Endothelial cell of umbilical vein (primary cell): ENCODE measurements around the gene RNF222.

Source experiments
- CTCF ChIP-seq, 2 donors: IDR thresholded peaks; 1 replicate in 1 of 2; 2 replicates in 1 of 2; pipeline ENCODE4 v1.5.1; 2011; ENCODE audit warnings: low read length in 2 of 2, mild to moderate bottlenecking in 2 of 2, moderate library complexity in 2 of 2, control low read depth in 1 of 2, inconsistent platforms in 1 of 2, low read depth in 1 of 2; ENCODE audit not compliant: insufficient read depth in 1 of 2; ENCODE audit errors: extremely low read depth in 1 of 2
- POLR2AphosphoS5 ChIP-seq: IDR thresholded peaks from 2 replicates; pipeline ENCODE4 v1.6.1; 2012; ENCODE audit warnings: low read depth, mild to moderate bottlenecking, control low read depth, low read length, moderate library complexity; ENCODE audit not compliant: insufficient read depth

GRCh38 chr17:8426802-8427201 lies 29.2 kb upstream of the RNF222 start:
- no peak for TF ChIP-seq POLR2AphosphoS5
- no peak for TF ChIP-seq CTCF (IDR thresholded peaks at IDR 0.05; ENCODE audit: extremely low read depth in 1 of 2, insufficient read depth in 1 of 2, low read depth in 1 of 2, low read length in 2 of 2)
